HEK293T (cell line): Measurements from ENCODE around the gene LRMDA.

Experiments
- FOXA1 ChIP-seq: fragments of 450-650 bp; IDR thresholded peaks from 2 replicates; pipeline ENCODE4 v1.6.1; 2016; ENCODE audit warnings: mild to moderate bottlenecking
- HDGF ChIP-seq: fragments of 450-650 bp; IDR thresholded peaks from 2 replicates; pipeline ENCODE4 v1.6.1; 2017; ENCODE audit warnings: antibody characterized with exemption, borderline replicate concordance
- L3MBTL2 ChIP-seq: fragments of 450-650 bp; conservative IDR thresholded peaks from 2 replicates; pipeline ENCODE4 v1.6.1; 2016; ENCODE audit warnings: mild to moderate bottlenecking
- NFRKB ChIP-seq: fragments of 450-650 bp; IDR thresholded peaks from 2 replicates; pipeline ENCODE4 v1.6.1; 2016; ENCODE audit warnings: mild to moderate bottlenecking, moderate library complexity
- SP1 ChIP-seq: fragments of 450-650 bp; IDR thresholded peaks from 2 replicates; pipeline ENCODE4 v1.6.1; 2017
- TARDBP ChIP-seq: fragments of 450-650 bp; IDR thresholded peaks from 2 replicates; pipeline ENCODE4 v1.6.1; 2016
- ZNF384 ChIP-seq: fragments of 450-650 bp; IDR thresholded peaks from 2 replicates; pipeline ENCODE4 v1.6.1; 2016

- TF ChIP-seq L3MBTL2 (no peak), NFRKB (no peak), SP1 (no peak), ZNF384 (no peak), TARDBP (no peak), HDGF (no peak), FOXA1 (no peak)
Observed at GRCh38 chr10:75607576-75607975, 176.2 kb downstream of the LRMDA start.
